Activated naive CD4-positive, alpha-beta T cell treated with anti-CD3 and anti-CD28 coated beads, Interleukin-2, amount 50 U/mL, for 16 hours (primary cell): ENCODE measurements around the gene YES1.
A peak's percentile ranks its signal among the peaks of the same experiment; 100 is the strongest.
"Not testable (repeated sequence)": the region's sequence is repeated elsewhere in the genome, so short reads cannot be mapped to it uniquely, and the experiment has no call there.

Experiments
- DNase-seq: peaks from one replicate; pipeline ENCODE4 v3.0.0-alpha.2; 2020

Gene YES1

DNA sequence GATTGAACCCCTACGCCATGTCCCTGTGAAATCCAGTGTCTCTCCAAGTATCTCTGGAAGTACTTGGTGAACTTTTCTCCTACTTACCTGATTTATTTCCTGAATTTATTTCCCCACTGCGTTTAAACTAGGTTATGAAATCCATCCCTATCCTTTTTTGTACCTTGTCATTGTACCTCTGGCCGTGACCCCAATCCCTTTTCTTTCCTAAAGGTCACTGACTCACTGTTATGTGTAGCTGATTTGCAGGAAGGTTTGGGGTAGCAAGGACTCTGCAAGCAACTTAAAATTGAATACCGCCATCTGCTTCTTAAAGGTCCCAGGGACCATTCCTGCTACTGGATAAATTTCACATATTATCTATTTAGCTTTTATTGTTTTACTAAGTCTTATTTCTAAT is 95.0 kb downstream of the YES1 start:
- DNase-seq: no peak

DNA sequence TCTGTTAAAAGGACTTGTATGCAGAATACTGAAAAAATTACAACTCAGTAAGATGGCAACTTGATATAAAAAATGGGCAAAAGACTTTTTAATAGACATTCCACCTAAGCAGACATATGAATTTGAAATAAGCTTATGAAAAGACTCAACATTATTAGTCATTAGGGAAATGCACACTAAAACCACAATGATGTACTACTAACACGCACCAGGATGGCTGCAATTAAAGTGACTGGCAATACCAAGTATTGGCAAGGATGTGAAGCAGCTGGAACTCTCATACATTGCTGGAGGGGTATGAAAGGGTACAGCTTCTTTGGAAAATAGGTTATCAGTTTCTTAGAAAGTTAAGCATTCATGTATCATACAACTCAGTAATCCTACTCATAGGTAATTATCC is 96.4 kb downstream of the YES1 start:
- DNase-seq: no peak

GRCh38 chr18:713135-713490 is 98.9 kb downstream of the YES1 start:
- no peak for DNase-seq

GRCh38 chr18:712401-713134 is 99.5 kb downstream of the YES1 start, which contains the start of gene ENOSF1:
ENOSF1 (minus strand) TSS chr18:712630; CDS start chr18:712587, 43 bp downstream.
- peak; percentile 84 for DNase-seq

- peak; percentile 77 for DNase-seq
Observed at GRCh38 chr18:711657-712400, 100.2 kb downstream of the YES1 start.

GRCh38 chr18:711310-711656 is 100.8 kb downstream of the YES1 start:
- DNase-seq: no peak

- no peak for DNase-seq
Observed at GRCh38 chr18:710418-711300, 101.4 kb downstream of the YES1 start.

DNA sequence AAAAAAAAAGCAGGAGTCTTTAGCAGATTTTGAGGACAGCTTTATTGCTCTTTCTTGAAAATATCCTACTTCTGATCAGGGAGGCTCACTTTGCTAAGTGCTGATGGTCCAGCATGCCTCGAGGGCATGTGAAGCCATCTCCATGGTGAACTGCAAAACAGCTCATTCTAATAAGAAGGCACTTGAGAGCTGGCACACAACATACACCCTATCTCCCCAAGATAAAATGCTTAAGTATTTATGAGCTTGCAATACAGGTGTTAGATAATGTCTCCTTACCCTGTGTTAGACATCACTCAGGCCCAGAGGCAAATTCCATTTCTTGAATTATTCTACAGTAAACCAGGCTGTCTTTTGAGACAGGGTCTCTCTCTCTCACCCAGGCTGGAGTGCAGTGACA is 102.3 kb downstream of the YES1 start:
- no peak for DNase-seq

- no peak for DNase-seq
Observed at GRCh38 chr18:708096-708495, 103.9 kb downstream of the YES1 start.

DNA sequence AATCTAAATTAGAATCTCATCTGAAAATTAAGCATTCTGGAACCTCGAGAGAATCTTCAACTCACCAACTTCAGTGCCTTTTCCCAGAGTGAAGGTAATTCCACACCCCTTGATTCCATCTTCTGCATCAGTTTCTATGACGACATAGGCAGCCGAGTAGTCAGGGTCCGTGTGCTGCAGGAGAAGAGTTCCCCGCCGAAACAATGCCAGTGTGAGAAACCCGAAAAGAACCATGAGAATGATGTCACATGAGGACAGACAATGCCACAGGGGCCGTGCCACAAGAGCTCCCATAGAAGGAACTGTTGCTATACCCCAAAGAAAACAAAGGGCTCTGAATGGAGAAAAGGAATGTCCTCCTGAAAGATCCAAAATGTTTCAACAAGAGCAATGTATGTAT is 105.6 kb downstream of the YES1 start:
- no peak for DNase-seq

DNA sequence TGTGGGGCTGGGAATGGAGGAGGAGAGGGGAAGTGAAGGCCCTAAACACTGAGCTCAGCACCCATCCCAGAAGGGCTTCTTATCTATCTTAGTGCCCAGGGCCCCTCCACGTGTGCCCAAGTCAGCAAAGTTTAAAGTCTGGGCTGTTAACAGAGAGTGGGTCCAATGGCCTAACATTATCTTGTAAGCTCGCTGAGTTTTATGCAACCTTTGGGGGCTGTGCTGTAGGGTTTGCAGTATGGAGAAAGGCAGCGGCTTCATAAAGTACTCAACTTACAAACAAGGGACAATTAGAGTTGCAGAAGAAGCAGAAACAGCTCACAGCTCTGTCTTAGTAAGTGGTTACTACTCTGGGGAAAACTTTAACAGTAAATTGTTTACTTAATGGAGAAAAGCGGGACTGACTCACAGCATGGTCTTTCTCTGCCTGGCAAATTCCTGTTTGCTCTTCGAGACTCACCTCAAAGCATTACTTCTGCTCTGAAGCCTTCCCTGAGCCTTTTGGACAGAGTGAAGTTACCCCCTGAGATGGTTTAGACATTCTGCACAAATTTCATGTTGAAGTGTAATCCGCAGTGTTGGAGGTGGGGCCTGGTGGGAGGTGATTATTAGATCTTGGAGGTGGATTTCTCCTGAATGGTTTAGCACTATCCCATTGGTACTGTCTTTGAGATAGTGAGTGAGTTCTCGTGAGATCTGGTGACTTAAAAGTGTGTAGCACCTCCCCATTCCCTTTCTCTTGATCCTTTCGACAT is 108.7 kb downstream of the YES1 start:
- DNase-seq: no peak

DNA sequence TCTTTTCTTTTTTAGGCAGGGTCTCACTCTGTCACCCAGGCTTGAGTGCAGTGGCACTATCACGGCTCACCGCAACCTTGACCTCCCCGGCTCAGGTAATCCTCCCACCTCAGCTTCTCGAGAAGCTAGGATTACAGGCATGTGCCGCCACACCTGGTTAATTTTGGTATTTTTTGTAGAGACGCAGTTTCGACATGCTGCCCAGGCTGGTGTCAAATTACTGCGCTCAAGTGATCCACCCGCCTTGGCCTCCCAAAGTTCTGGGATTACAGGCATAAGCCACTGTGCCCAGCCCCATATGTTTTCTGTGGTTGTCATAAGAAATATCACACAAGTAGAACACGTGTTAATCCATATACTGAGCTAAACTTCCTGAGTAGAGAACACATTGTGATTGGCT is 114.2 kb downstream of the YES1 start:
- DNase-seq: no peak

DNA sequence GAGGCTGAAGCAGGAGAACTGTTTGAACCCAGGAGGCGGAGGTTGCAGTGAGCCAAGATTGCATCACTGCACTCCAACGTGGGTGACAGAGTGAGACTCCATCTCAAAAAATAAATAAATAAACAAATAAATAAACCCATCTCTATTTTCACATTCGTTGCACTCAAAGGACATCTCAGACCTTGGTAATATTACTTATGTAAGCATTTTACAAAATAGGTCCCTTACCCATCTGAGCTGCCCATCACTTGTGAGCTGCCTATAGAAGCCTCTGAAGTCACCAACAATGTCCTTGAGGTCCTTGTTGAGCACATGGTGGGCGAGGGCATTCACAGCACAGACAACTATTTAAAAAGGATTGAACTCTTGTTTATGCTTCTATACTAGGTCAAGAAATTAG is 115.0 kb downstream of the YES1 start:
- no peak for DNase-seq

DNA sequence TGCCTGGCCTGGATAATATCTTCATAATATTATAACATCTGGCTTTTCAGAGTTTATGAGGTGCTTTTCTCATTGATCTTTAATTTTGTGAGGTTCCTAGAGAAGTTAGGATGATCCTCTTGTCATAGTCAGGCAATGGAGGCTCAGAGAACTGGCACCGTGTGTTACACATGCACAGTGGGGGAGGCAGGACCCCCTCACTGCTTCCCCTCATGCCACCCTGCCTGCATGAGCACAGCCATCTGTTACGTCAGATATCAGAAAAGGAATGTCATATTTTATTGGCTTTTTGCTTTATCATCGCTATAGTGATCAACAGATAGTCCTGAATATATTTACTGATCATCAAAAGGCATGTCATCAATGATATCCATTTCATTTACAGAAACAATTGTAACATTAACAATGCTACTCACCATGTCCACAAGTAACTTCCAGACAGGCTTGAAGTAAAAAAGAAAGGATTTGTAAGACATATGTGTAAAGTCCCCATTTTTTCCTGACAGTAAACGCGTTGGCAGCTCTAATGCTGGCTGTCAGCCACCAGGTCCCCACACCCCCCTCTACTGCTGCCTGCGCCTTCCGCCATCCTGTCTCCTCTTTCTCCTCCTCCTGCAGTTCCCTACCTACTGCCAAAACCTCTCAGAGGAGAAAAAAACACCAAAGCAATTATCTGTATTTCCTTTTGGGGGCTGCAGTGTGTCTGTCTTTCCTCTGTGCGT is 118.4 kb downstream of the YES1 start:
- no peak for DNase-seq

DNA sequence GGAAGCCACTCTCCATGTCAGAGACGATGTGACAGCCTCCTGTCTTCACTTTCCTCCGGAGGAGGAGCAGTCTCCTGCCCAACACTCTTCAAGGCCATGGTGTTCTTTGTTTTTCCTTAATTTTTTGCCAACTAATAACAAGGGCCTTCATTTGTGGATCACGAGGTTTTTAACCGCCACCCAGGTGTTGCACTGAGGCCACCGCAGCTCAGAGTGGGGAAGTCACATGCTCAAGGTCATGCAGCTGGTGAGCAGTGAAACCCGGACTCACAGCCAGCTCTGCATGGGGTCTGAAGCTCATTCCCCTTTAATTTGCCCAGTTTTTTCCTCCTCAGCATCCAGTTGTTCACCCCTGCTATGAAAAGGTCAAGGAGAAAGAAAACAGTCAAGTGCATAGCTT is 119.2 kb downstream of the YES1 start:
- DNase-seq: no peak

DNA sequence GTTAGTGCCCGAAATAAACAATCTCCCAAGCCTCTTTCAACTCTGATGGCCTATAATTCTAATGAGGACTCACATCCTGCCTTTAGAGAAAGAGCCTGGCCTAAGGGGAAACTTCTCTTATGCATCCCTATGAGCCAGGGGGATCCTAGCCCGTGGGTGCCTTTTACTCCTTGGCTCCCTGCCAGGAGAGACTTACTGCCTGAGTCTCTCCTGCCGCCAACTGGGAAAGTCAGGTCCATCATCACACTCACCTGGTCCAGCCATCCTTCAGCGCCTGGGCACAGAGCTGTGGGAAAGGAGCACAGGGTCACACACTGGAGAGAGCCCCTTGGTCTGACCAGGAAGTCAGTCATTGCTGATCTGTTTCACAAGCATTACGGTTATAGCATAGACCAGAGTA is 123.7 kb downstream of the YES1 start:
- DNase-seq: no peak

DNA sequence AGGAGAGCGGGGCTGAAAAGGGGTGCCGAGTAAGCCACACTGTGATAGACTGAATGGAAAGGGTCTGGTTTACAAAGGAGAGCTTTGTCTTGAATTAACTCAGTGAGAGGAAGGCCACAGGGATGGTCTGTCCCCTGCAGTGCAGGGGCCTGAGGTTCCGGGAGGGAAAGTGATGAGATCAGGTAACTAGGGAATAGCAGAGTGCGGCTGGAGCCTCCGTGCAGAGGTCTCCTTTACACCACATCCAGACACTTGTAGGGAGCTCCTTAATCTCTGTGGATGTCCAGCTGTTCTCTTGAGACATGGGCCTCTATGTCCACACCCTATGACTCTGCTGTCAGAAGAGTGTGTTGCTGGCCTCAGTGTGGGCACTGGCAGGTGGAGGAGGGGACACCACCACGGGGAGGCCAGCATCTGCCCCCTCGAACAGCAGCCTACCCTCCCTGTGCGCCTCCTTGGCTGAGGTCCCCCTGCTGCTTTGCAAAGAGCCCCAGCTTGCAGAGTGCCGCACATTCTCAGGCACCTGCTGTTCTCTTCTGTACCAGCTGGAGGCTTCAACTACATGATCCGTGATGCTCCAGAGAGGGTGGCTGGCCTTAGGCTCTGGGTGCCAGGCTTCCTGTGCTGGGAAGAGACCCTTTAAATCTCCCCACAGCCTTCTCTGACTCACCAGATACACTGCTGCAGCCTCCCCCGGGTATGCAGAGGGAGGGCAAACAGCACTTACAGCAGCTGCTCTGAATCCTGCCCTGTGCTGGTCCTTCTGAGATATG is 125.5 kb downstream of the YES1 start:
- DNase-seq: no peak

DNA sequence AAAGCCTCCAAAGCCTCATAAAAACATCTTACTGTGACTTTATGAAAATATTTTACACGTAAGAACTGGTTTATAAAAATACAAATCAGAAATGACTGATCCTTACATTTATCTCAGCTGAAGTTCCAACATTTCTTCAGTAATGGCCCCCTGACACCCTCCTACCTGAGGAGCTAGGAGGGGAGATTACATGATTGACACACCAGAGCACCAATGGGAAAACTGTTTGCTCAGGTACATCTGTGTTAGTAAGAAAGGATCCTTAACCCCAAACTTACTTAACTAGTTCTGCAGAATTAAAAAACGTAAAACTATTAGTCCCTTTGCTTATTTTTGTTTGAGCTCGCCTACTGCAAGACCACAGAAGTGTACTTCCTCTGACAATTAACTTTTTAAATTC is 126.6 kb downstream of the YES1 start:
- DNase-seq: no peak

DNA sequence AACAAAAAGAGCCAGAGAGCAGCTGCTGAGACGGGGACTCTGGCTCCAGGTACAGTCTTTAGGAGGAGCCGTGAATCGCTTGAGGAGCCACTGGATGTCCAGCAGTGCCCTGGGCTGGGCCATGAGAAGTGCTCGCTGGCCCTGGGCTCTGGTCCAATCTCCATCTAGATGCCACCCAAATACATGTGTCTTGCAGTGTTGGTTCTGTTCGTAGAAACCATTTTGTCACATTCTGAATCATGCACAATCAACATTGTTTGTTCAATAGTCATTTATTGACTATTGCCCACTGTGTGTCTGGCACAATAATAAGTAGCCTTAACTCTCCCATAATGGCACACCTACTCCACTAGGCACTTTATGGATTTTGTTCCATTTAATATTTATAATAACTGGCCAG is 128.5 kb downstream of the YES1 start:
- DNase-seq: no peak

DNA sequence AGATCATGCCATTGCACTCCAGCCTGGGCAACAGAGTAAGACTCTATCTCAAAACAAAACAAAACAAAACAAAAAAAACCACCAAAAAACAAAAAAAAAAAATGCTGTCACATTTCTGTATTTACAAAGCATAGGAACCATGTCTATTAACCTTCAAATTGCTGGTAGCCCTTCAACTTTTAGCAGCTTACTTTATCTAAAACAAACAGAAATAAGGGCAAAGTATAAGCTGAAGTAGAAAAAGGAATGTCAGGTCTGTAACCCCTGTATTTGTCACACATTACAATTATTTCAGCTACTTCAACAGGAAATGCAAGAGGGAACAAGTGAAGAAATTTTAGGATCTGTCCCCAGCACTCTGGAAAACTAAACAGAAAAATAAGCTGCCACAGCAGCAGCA is 129.2 kb downstream of the YES1 start:
- DNase-seq: no peak

GRCh38 chr18:682416-682815 is 129.6 kb downstream of the YES1 start:
- DNase-seq: not testable (repeated sequence)

- no peak for DNase-seq
Observed at GRCh38 chr18:681985-682384, 130.1 kb downstream of the YES1 start.
